HAP-1 (cell line): ENCODE data around the gene UNC119B.
A peak's percentile ranks its signal among the peaks of the same experiment; 100 is the strongest.
"Not testable (repeated sequence)": the region's sequence is repeated elsewhere in the genome, so short reads cannot be mapped to it uniquely, and the experiment has no call there.

Experiments used
- DNase-seq, 2 experiments: peaks; one replicate each; pipeline ENCODE4 v3.0.0-alpha.2; 2016 to 2020; ENCODE audit warnings: low spot score in 2 of 2
- H3K27me3 ChIP-seq: fragments of 250-450 bp; sonication (Bioruptor Pico); 2 replicates; pipeline ENCODE4 v1.5.1; 2020; ENCODE audit warnings: low read depth, mild to moderate bottlenecking, moderate library complexity
- H3K36me3 ChIP-seq: fragments of 250-450 bp; sonication (Bioruptor Pico); replicated peaks from 2 replicates; pipeline ENCODE4 v1.5.1; 2020; ENCODE audit warnings: mild to moderate bottlenecking
- H3K4me1 ChIP-seq: fragments of 250-450 bp; sonication (Bioruptor Pico); 2 replicates; pipeline ENCODE4 v1.5.1; 2020; ENCODE audit warnings: mild to moderate bottlenecking
- H3K4me3 ChIP-seq: fragments of 250-450 bp; sonication (Bioruptor Pico); 2 replicates; pipeline ENCODE4 v1.5.1; 2020; ENCODE audit warnings: mild to moderate bottlenecking, moderate library complexity
- H3K9me3 ChIP-seq: fragments of 250-450 bp; sonication (Bioruptor Pico); 2 replicates; pipeline ENCODE4 v1.5.1; 2020; ENCODE audit warnings: mild to moderate bottlenecking, moderate library complexity
- in situ Hi-C: fragments of 300-500 bp; cut with MboI; formaldehyde crosslinking; loops from 3 replicates; pipeline ENCODE4 v1.14.3; 2020; ENCODE audit warnings: low sequenced_read_pairs, inconsistent platforms, mixed read lengths

UNC119B gene

DNA sequence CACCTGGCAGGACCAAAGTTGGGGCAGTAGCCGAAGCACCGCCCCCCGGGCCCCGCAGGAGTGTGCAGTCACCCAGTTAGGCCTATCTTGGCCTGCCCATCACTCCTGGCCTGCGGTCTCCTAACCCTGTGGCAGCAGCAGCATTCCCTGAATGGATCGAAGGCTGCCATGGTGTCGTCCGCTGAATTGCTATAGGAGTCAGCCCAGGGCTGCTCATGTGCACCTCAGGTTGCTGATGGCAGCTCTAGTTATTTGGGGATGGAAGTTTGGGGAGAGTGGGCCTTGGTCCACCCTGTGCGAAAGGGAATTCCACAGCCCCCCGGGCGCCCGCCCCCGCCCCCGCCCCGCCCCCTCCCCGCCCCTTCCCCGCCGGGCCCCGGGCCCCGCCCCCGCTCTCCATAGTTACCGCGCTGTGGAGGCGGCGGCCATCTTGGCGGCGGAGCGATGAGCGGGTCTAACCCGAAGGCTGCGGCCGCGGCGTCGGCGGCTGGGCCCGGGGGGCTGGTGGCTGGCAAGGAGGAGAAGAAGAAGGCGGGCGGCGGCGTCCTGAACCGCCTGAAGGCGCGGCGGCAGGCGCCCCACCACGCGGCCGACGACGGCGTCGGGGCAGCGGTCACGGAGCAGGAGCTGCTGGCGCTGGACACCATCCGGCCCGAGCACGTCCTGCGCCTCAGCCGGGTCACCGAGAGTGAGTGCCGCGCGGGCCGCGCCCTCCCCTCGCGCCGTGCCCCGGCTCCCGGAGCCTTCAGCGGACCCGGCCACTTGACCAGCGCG lies at the start of gene UNC119B:
UNC119B (plus strand) TSS at position 428 of the 774 bp plus-strand sequence; CDS start at position 445, 17 bp downstream.
- Histone ChIP-seq H3K36me3 (peaks cover 20% of the 10 kb centered on the region), H3K4me1 (peaks cover 9% of the 10 kb centered on the region), H3K9me3 (no peaks in the 10 kb centered on the region), H3K4me3 (peak within 1 kb of the TSS; percentile 71), H3K27me3 (no peaks in the 10 kb centered on the region)
- in situ Hi-C loops, result loop anchor here (5.0 to 10.0 kb wide), 3 partner anchors 63 to 385 kb away; partner anchors contain the start of genes PLA2G1B and POP5
- peak; percentile 39 to 82 for DNase-seq

GRCh38 chr12:120661432-120661831 lies 48.8 kb upstream of the UNC119B start:
- no peaks in the 10 kb centered on the region; the same call in 1 of the 2 replicates for H3K27me3 ChIP-seq
- DNase-seq, result no peak
- no peaks in the 10 kb centered on the region for H3K9me3 ChIP-seq
- no peaks in the 10 kb centered on the region for H3K4me1 ChIP-seq
- in situ Hi-C loops, result no loop called here
- H3K36me3 ChIP-seq, result no peaks in the 10 kb centered on the region
- no peak overlapping the region for H3K4me3 ChIP-seq

DNA sequence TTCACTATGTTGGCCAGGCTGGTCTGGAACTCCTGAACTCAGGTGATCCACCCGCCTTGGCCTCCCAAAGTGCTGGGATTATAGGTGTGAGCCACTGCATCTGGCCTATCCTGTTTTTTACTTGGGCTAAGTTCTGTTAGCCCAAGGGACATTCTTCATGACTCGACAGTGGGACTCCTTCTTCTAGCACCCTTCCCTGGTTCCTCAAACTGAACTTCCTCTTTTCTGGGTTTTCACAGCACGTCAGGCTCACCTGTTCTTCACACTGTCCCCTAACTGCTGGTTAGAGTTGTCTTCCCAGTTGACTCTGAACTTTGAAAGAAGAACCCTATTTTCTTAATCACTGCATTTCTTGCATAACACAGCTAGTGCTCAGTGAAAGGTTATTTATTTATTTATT lies 47.4 kb upstream of the UNC119B start:
- no peak overlapping the region for H3K4me3 ChIP-seq
- in situ Hi-C loops, result no loop called here

DNA sequence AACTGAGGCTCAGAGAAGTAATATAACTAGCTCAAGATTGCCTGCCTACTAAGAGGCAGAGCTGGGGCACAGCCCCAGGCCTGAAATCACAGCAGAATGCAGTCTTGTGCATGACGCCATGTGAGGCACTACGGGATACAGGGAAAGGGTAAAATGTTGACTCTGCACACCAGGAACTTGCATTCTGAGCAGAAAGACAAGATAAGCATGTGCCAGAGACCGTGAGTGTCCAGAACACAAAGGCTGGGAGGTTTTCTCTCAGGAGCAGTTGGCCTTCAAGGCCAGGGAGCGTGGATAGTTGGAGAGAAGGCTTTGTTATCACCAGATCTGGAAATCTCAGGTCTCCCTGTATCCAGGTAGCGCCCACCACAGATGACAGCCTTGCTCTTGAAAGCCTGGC lies 46.5 kb upstream of the UNC119B start:
- DNase-seq, result no peak
- H3K36me3 ChIP-seq, result no peaks in the 10 kb centered on the region
- in situ Hi-C loops, result no loop called here
- H3K9me3 ChIP-seq, result no peaks in the 10 kb centered on the region
- H3K4me3 ChIP-seq, result no peak overlapping the region
- peaks cover 7% of the 10 kb centered on the region for H3K4me1 ChIP-seq
- H3K27me3 ChIP-seq, result no peaks in the 10 kb centered on the region; the same call in 1 of the 2 replicates

More for the DNA sequence above, 47.4 kb upstream of the UNC119B start:
- Histone ChIP-seq H3K36me3 (no peaks in the 10 kb centered on the region), H3K9me3 (no peaks in the 10 kb centered on the region), H3K27me3 (no peaks in the 10 kb centered on the region; the same call in 1 of the 2 replicates), H3K4me1 (no peaks in the 10 kb centered on the region)
- DNase-seq, result no peak

- no peak for DNase-seq
- Histone ChIP-seq H3K36me3 (no peaks in the 10 kb centered on the region), H3K4me1 (peaks cover 17% of the 10 kb centered on the region), H3K4me3 (no peak overlapping the region), H3K9me3 (no peaks in the 10 kb centered on the region), H3K27me3 (no peaks in the 10 kb centered on the region)
- in situ Hi-C loops, result no loop called here
Observed at GRCh38 chr12:120666571-120667390, 43.5 kb upstream of the UNC119B start.

DNA sequence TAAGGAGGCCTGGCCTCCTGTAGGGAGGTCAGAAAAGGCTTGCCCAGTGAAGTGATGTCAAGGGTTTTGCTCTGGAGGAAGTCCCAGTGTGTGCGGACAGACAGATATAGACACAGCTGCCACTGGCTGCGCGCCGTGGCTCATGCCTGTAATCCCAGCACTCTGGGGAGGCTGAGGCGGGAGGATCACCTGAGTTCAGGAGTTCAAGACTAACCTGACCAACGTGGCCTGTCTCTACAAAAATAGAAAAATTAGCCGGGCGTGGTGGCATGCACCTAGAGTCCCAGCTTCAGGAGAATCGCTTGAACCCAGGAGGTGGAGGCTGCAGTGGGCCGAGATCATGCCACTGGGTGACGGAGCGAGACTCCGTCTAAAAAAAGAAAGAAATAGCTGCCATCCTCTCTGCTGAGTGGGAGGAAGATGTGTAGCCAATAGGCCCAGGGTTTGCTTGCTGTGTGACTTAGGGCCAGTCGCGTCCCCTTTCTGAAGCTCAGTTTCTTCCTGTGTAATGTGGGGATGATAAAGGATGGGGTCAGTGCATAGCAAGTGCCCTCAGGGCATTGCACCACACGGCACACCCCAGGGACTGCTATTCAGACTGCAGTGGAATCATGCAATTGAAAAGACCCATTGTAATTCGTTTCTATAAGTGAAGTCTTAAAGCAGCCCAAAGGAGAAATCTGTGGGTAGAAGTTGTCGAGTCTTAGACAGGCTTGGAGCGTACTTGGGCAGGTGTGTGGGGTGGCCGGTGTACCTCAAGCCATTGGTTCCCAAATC lies 42.0 kb upstream of the UNC119B start:
- in situ Hi-C loops, result no loop called here
- Histone ChIP-seq H3K4me3 (no peak overlapping the region), H3K4me1 (peaks cover 17% of the 10 kb centered on the region), H3K27me3 (no peaks in the 10 kb centered on the region), H3K36me3 (no peaks in the 10 kb centered on the region), H3K9me3 (no peaks in the 10 kb centered on the region)
- peak; percentile 84 to 95 for DNase-seq

- H3K4me3 ChIP-seq, result no peak overlapping the region
- H3K36me3 ChIP-seq, result no peaks in the 10 kb centered on the region
- H3K27me3 ChIP-seq, result no peaks in the 10 kb centered on the region
- DNase-seq, result peak; percentile 88 to 91
- in situ Hi-C loops, result no loop called here
- peaks cover 17% of the 10 kb centered on the region for H3K4me1 ChIP-seq
- no peaks in the 10 kb centered on the region for H3K9me3 ChIP-seq
Observed at GRCh38 chr12:120668868-120669840, 41.1 kb upstream of the UNC119B start.

DNA sequence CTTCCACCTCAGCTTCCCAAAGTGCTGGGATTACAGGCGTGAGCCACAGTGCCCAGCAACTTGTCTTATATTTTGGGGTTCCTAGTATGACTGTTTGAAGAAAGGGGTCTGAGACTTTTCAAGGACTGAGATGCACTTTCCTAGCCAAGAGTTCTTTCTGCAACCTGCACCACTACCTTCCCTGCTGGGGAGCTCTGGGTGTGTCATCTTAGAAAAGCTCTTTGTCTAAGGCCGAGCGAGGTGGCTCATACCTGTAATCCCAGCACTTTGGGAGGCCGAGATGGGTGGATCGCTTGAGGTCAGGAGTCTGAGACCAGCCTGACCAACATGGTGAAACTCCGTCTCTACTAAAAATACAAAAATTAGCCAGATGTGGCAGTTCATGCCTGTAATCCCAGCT lies 40.0 kb upstream of the UNC119B start:
- H3K9me3 ChIP-seq, in situ Hi-C loops, H3K4me3 ChIP-seq, H3K27me3 ChIP-seq, DNase-seq, H3K36me3 ChIP-seq: not testable (repeated sequence)
- peaks cover 17% of the 10 kb centered on the region for H3K4me1 ChIP-seq

DNA sequence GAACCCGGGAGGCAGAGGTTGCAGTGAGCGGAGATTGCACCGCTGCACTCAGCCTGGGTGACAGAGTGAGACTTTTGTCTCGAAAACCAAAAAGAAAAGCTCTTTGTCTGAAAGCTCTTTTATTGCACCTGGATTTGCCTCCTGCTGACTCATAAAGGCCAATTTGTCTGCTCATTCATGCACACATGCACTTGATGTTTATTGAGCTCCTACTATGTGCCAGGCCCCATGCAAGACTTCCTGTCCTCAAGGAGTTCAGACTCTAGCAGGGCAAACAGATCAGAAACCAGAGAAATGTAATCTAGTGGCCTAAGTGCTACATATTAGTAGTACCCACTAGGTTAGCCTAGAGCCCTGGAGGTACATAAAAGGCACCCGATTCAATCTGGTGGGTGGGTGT lies 39.6 kb upstream of the UNC119B start:
- Histone ChIP-seq H3K4me1 (peaks cover 17% of the 10 kb centered on the region), H3K4me3 (no peak overlapping the region)
- in situ Hi-C loops, result no loop called here

GRCh38 chr12:120674097-120674636 lies 36.1 kb upstream of the UNC119B start:
- no peaks in the 10 kb centered on the region for H3K27me3 ChIP-seq
- no peak overlapping the region for H3K4me3 ChIP-seq
- in situ Hi-C loops, result no loop called here
- peaks cover 6% of the 10 kb centered on the region for H3K4me1 ChIP-seq
- H3K9me3 ChIP-seq, result no peaks in the 10 kb centered on the region
- H3K36me3 ChIP-seq, result no peaks in the 10 kb centered on the region
- no peak for DNase-seq

More for the DNA sequence above, 39.6 kb upstream of the UNC119B start:
- H3K27me3 ChIP-seq, result no peaks in the 10 kb centered on the region
- H3K36me3 ChIP-seq, result no peaks in the 10 kb centered on the region
- no peaks in the 10 kb centered on the region for H3K9me3 ChIP-seq
- no peak for DNase-seq

DNA sequence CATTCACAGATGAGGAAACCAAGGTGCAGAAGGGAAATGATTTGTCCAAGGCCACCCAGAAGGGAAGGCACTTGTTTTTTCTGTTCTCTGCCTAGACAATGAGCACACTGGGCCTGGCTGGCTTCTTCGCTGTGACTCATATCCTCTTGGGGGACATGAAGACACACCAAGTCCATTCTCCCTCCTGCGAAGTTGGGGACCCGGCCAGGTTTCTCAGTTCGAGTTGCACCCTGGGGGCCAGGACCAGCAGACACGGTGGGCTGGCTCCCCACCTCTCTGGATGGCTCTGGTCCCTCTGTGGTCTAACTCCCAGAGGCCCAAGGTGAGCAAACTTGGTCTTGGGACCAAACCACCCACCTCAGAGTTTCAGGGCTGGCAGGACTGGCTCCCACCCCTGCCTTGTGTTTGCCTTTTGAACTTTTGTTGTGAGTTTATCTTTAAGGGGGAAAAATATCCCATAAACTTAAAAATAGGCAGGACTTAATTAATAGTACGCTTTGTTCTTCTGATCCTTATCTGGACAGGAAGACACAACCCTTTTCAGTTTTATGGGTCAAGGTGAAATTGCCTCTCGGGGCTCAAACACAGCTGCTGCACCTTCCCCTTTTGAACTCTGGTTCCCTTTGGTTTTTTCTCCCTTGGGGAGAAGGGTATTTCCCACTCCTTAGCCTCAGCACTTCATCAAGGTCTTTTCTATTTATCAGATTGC lies 32.3 kb upstream of the UNC119B start:
- no peak for DNase-seq
- Histone ChIP-seq H3K36me3 (no peaks in the 10 kb centered on the region), H3K27me3 (no peaks in the 10 kb centered on the region), H3K4me1 (no peaks in the 10 kb centered on the region), H3K4me3 (no peak overlapping the region), H3K9me3 (no peaks in the 10 kb centered on the region)
- in situ Hi-C loops, result no loop called here

- in situ Hi-C loops, result no loop called here
- no peaks in the 10 kb centered on the region for H3K36me3 ChIP-seq
- H3K4me3 ChIP-seq, result no peak overlapping the region
- H3K9me3 ChIP-seq, result no peaks in the 10 kb centered on the region
- H3K27me3 ChIP-seq, result no peaks in the 10 kb centered on the region
- no peak for DNase-seq
- no peaks in the 10 kb centered on the region for H3K4me1 ChIP-seq
Observed at GRCh38 chr12:120678572-120678971, 31.7 kb upstream of the UNC119B start.
